Measurements from ENCODE around the gene CTIF.

DNA sequence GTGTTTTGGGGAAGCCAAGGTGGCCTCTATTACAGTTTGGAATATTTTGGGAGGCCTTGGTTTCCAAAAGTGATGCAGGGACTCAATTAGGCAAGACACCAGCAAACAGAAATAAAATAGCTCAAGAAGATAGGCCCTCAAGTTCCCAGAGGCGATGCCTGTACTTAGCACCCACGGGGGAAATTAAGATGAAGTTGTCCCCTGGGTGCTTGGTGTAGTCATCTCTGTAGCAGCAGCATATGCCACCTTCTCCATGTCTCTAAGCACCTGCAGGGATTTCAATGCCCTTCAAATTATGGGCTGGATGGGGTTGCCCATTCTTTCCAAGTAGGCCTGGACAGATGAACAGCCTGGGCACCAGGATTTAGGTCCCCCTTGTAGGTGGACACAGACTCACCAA lies 185.0 kb downstream of the CTIF start:
- TF ChIP-seq RAD21 (conservative IDR thresholded peaks at IDR 0.05), result no peak
- TF ChIP-seq, protein P1, sequence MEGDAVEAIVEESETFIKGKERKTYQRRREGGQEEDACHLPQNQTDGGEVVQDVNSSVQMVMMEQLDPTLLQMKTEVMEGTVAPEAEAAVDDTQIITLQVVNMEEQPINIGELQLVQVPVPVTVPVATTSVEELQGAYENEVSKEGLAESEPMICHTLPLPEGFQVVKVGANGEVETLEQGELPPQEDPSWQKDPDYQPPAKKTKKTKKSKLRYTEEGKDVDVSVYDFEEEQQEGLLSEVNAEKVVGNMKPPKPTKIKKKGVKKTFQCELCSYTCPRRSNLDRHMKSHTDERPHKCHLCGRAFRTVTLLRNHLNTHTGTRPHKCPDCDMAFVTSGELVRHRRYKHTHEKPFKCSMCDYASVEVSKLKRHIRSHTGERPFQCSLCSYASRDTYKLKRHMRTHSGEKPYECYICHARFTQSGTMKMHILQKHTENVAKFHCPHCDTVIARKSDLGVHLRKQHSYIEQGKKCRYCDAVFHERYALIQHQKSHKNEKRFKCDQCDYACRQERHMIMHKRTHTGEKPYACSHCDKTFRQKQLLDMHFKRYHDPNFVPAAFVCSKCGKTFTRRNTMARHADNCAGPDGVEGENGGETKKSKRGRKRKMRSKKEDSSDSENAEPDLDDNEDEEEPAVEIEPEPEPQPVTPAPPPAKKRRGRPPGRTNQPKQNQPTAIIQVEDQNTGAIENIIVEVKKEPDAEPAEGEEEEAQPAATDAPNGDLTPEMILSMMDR (IDR thresholded peaks at IDR 0.05; ENCODE audit: poor library complexity, severe bottlenecking), result no peak
- TF ChIP-seq POLR2AphosphoS5 (IDR thresholded peaks at IDR 0.05), result no peak
- TF ChIP-seq EP300 (conservative IDR thresholded peaks at IDR 0.05; ENCODE audit: poor library complexity, severe bottlenecking), result no peak
- TF ChIP-seq SMC3 (conservative IDR thresholded peaks at IDR 0.05; ENCODE audit: poor library complexity), result no peak
- TF ChIP-seq EZH2 (IDR thresholded peaks at IDR 0.05; ENCODE audit: borderline replicate concordance, insufficient read depth, low read length, poor library complexity, severe bottlenecking), result no peak
- TF ChIP-seq, protein P2, sequence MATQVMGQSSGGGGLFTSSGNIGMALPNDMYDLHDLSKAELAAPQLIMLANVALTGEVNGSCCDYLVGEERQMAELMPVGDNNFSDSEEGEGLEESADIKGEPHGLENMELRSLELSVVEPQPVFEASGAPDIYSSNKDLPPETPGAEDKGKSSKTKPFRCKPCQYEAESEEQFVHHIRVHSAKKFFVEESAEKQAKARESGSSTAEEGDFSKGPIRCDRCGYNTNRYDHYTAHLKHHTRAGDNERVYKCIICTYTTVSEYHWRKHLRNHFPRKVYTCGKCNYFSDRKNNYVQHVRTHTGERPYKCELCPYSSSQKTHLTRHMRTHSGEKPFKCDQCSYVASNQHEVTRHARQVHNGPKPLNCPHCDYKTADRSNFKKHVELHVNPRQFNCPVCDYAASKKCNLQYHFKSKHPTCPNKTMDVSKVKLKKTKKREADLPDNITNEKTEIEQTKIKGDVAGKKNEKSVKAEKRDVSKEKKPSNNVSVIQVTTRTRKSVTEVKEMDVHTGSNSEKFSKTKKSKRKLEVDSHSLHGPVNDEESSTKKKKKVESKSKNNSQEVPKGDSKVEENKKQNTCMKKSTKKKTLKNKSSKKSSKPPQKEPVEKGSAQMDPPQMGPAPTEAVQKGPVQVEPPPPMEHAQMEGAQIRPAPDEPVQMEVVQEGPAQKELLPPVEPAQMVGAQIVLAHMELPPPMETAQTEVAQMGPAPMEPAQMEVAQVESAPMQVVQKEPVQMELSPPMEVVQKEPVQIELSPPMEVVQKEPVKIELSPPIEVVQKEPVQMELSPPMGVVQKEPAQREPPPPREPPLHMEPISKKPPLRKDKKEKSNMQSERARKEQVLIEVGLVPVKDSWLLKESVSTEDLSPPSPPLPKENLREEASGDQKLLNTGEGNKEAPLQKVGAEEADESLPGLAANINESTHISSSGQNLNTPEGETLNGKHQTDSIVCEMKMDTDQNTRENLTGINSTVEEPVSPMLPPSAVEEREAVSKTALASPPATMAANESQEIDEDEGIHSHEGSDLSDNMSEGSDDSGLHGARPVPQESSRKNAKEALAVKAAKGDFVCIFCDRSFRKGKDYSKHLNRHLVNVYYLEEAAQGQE (IDR thresholded peaks at IDR 0.05; ENCODE audit: borderline replicate concordance), result no peak
- TF ChIP-seq TAF1 (IDR thresholded peaks at IDR 0.05; ENCODE audit: low read depth), result no peak
- TF ChIP-seq MXI1 (conservative IDR thresholded peaks at IDR 0.05; ENCODE audit: poor library complexity, severe bottlenecking), result no peak

All from neural cell (in vitro differentiated cells).